KMS-11 (cell line): ENCODE results near the gene CCBE1.

Experiments used
- H2AFZ ChIP-seq: fragments of 200-600 bp; sonication (generic); 2 replicates; pipeline ENCODE4 v1.6.1; 2016; ENCODE audit warnings: antibody characterized with exemption, mixed run types, low read depth
- H3K27ac ChIP-seq: fragments of 200-600 bp; sonication (generic); 2 replicates; pipeline ENCODE4 v1.6.1; 2016; ENCODE audit warnings: mild to moderate bottlenecking, mixed run types
- H3K27me3 ChIP-seq: fragments of 200-600 bp; sonication (generic); 2 replicates; pipeline ENCODE4 v1.6.1; 2017; ENCODE audit warnings: mild to moderate bottlenecking, low read depth, mixed run types, moderate library complexity; ENCODE audit not compliant: insufficient read depth
- H3K36me3 ChIP-seq: fragments of 200-600 bp; sonication (generic); 2 replicates; pipeline ENCODE4 v1.6.1; 2017; ENCODE audit warnings: mild to moderate bottlenecking, mixed run types; ENCODE audit not compliant: insufficient read depth
- H3K4me1 ChIP-seq: fragments of 200-600 bp; sonication (generic); 2 replicates; pipeline ENCODE4 v1.6.1; 2016; ENCODE audit warnings: mild to moderate bottlenecking, low read depth, mixed run types; ENCODE audit not compliant: poor library complexity, severe bottlenecking
- H3K4me2 ChIP-seq: fragments of 200-600 bp; sonication (generic); 2 replicates; pipeline ENCODE4 v1.7.0; 2016; ENCODE audit warnings: mild to moderate bottlenecking, mixed run types
- H3K4me3 ChIP-seq: fragments of 200-600 bp; sonication (generic); IDR thresholded peaks from 2 replicates; pipeline ENCODE4 v1.6.1; 2017; ENCODE audit warnings: low read depth, low read length, mixed read lengths; ENCODE audit not compliant: insufficient read depth
- H3K79me2 ChIP-seq: fragments of 200-600 bp; sonication (generic); 2 replicates; pipeline ENCODE4 v1.6.1; 2016; ENCODE audit warnings: low read depth, mixed run types; ENCODE audit not compliant: insufficient read depth
- H3K9ac ChIP-seq: fragments of 200-600 bp; sonication (generic); 2 replicates; pipeline ENCODE4 v1.6.1; 2016; ENCODE audit warnings: mild to moderate bottlenecking, mixed run types
- H4K20me1 ChIP-seq: fragments of 200-600 bp; sonication (generic); 2 replicates; pipeline ENCODE4 v1.6.1; 2016; ENCODE audit warnings: mild to moderate bottlenecking, mixed run types; ENCODE audit not compliant: insufficient read depth
- CTCF ChIP-seq: fragments of 200-600 bp; sonication (generic); conservative IDR thresholded peaks from 2 replicates; pipeline ENCODE4 v1.6.1; 2017; ENCODE audit warnings: low read depth, mild to moderate bottlenecking, antibody characterized with exemption, low read length, moderate library complexity, mixed read lengths

Gene CCBE1

DNA sequence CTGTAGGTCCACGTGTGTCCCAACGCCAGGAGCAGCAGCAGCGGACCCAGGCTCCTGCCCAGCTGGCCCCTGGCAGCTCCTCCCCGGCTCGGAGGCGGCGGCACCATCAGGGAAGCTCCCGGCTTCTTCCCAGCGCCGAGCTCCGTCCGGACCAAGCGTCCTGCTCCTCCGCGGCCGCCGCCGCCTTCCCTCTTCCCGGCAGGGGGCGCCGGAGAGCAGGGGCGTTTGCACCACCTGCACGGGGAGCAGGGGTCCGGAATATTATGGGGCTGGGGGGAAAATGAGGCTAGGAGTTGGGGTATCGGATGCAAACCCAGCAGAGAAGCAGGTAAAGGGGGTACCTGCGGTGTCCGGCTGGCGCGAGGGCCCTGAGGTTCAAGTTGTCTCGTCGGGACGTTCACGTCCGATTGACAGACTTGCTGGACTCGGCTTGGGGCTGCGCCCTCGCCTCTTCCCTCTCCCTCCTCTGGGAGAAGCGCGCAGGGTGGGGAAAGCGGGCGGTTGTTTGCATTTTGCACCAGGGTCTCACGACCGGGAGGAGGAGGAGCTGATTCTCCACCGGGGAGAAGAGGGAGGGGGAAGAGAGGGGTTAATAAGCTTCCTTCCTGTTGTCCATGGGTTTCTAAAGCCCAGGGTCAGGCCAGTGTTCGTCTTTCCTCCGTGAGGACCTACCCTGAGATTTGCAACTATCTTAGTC, at the start of gene CCBE1:
TSS of gene CCBE1 (minus strand) at position 188 of the 697 bp plus-strand sequence.
- Histone ChIP-seq H3K4me2 (no peak within 1 kb of the TSS), H3K4me3 (no peak within 1 kb of the TSS), H3K27ac (no peak within 1 kb of the TSS)

DNA sequence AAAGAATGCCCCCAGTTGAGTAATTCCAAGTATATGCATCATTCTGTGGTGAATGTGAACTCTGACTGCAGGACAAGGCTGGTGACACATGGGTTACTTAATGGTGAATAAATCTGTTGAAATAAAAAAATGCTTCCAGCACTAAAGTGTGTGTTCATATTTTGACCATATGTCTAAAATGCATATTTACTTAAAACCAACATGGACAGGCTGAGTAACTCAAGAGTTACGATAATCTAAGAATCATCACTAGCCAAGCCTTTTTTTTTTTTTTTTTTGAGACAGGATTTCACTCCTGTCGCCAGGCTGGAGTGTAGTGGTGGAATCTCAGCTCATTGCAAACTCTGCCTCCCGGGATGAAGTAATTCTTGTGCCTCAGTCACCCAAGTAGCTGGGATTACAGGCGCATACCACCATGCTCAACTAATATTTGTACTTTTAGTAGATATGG, 47.1 kb upstream of the CCBE1 start:
- no peak overlapping the region for H3K27ac ChIP-seq
- no peak overlapping the region for H2AFZ ChIP-seq
- H3K4me2 ChIP-seq = no peak overlapping the region
- no peaks in the 10 kb centered on the region for H3K27me3 ChIP-seq
- H3K79me2 ChIP-seq = no peaks in the 10 kb centered on the region
- H3K36me3 ChIP-seq = no peaks in the 10 kb centered on the region
- no peak for TF ChIP-seq CTCF
- no peaks in the 10 kb centered on the region for H3K4me1 ChIP-seq
- H3K9ac ChIP-seq = no peak overlapping the region
- no peak overlapping the region for H3K4me3 ChIP-seq
- H4K20me1 ChIP-seq = no peaks in the 10 kb centered on the region

More for the DNA sequence above, at the start of gene CCBE1:
- peaks cover 1% of the 10 kb centered on the region for H3K4me1 ChIP-seq
- peak; percentile 57; the same call in 1 of the 2 replicates for TF ChIP-seq CTCF
- no peaks in the 10 kb centered on the region for H3K79me2 ChIP-seq
- H4K20me1 ChIP-seq = no peaks in the 10 kb centered on the region
- no peaks in the 10 kb centered on the region for H3K27me3 ChIP-seq
- 0 out of 2 replicates have a peak within 1 kb of the TSS, but pooled peaks have one; percentile 4 for H2AFZ ChIP-seq
- H3K36me3 ChIP-seq = no peaks in the 10 kb centered on the region
- no peak within 1 kb of the TSS for H3K9ac ChIP-seq

DNA sequence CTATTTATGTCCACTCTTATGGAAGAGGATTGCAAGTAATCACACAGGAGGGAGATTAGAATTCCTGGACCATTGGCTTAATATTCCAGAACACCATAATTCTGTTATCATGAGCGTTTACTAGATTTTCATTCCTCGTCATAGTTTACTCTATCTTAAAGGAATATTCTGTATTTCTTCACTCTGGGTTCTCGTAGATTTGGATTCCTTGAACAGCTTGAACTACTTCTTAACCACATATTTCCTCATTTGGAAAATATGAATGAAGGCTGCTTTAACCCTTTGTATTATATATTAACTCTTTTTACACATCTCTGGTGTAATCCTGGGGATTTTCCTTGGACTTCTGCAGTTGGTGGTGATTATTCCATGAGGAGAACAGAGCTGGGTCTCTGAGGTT, 46.3 kb upstream of the CCBE1 start:
- Histone ChIP-seq H3K27me3 (no peaks in the 10 kb centered on the region), H3K36me3 (no peaks in the 10 kb centered on the region), H4K20me1 (no peaks in the 10 kb centered on the region), H3K27ac (no peak overlapping the region), H3K9ac (no peak overlapping the region), H3K79me2 (no peaks in the 10 kb centered on the region), H2AFZ (no peak overlapping the region), H3K4me1 (no peaks in the 10 kb centered on the region), H3K4me3 (no peak overlapping the region), H3K4me2 (no peak overlapping the region)
- no peak for TF ChIP-seq CTCF

DNA sequence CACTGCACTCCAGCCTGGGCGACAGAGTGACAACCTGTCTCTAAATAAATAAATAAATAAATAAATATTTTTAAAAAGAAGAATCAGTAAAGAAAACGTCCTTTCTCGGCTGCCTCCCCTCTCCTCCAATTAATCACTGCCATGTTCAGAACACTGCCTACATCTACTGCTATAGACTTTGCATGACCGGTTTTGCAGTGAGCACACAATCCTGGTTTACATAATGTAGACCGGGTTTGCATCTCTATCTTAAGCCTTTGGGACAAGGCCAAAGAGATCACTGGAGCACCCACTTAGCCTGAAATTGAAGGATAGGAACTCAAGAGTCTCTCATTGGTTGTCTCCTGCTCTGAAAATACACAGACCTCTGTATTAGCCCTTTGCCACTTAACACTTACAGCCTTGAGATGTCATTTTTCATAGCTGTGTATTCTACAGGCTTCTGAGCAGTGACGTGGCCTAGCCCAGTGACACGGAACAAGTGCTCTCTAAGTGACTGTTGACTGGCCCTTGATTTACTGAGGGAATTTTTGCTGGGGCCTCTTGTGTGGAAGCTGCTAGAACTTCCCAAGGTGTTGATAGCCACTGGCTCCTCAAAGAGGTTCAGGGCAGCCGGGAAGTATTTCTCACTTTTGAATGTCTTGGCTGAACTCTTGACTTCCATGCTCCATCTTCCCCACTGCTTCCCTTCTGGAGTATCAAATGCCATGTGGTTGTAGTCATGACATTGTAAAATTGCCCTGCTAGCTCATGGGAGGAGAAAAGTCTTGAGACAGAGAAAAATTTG, 45.3 kb upstream of the CCBE1 start:
- no peaks in the 10 kb centered on the region for H3K36me3 ChIP-seq
- no peak overlapping the region for H3K27ac ChIP-seq
- no peak overlapping the region for H2AFZ ChIP-seq
- no peaks in the 10 kb centered on the region for H3K27me3 ChIP-seq
- no peak overlapping the region for H3K4me2 ChIP-seq
- no peak for TF ChIP-seq CTCF
- no peaks in the 10 kb centered on the region for H3K79me2 ChIP-seq
- no peaks in the 10 kb centered on the region for H4K20me1 ChIP-seq
- H3K9ac ChIP-seq = no peak overlapping the region
- H3K4me1 ChIP-seq = no peaks in the 10 kb centered on the region
- no peak overlapping the region for H3K4me3 ChIP-seq
